ENCODE data around the gene RIPPLY3.
"Not testable (repeated sequence)": the region's sequence is repeated elsewhere in the genome, so short reads cannot be mapped to it uniquely, and the experiment has no call there.

RIPPLY3 gene

GRCh38 chr21:36995285-36995684, 11.2 kb upstream of the RIPPLY3 start:
- H3K9me3 ChIP-seq (ENCODE audit: control insufficient read depth, low read length); DNase-seq; H3K27ac ChIP-seq (ENCODE audit: insufficient read depth, low read length, poor library complexity, severe bottlenecking); H3K4me1 ChIP-seq (ENCODE audit: control insufficient read depth, insufficient read depth, low read length, poor library complexity, severe bottlenecking); H3K36me3 ChIP-seq (ENCODE audit: control insufficient read depth, insufficient read depth, low read length); H3K4me3 ChIP-seq (ENCODE audit: insufficient read depth, low read depth, low read length, poor library complexity, severe bottlenecking); H3K27me3 ChIP-seq (replicated peaks; ENCODE audit: control insufficient read depth, insufficient read depth, low read length, poor library complexity, severe bottlenecking): not testable (repeated sequence)

- Histone ChIP-seq H3K27me3 (replicated peaks; ENCODE audit: control insufficient read depth, insufficient read depth, low read length, poor library complexity, severe bottlenecking) (no peaks in the 10 kb centered on the region), H3K4me1 (ENCODE audit: control insufficient read depth, insufficient read depth, low read length, poor library complexity, severe bottlenecking) (no peaks in the 10 kb centered on the region), H3K4me3 (ENCODE audit: insufficient read depth, low read depth, low read length, poor library complexity, severe bottlenecking) (no peak overlapping the region), H3K27ac (ENCODE audit: insufficient read depth, low read length, poor library complexity, severe bottlenecking) (no peak overlapping the region), H3K36me3 (ENCODE audit: control insufficient read depth, insufficient read depth, low read length) (no peaks in the 10 kb centered on the region), H3K9me3 (ENCODE audit: control insufficient read depth, low read length) (no peaks in the 10 kb centered on the region)
- no peak for DNase-seq
Measured at GRCh38 chr21:36999131-36999898, 7.2 kb upstream of the RIPPLY3 start.

- Histone ChIP-seq H3K27ac (ENCODE audit: insufficient read depth, low read length, poor library complexity, severe bottlenecking) (no peak overlapping the region), H3K36me3 (ENCODE audit: control insufficient read depth, insufficient read depth, low read length) (no peaks in the 10 kb centered on the region), H3K9me3 (ENCODE audit: control insufficient read depth, low read length) (no peaks in the 10 kb centered on the region), H3K27me3 (replicated peaks; ENCODE audit: control insufficient read depth, insufficient read depth, low read length, poor library complexity, severe bottlenecking) (no peaks in the 10 kb centered on the region), H3K4me3 (ENCODE audit: insufficient read depth, low read depth, low read length, poor library complexity, severe bottlenecking) (no peak overlapping the region), H3K4me1 (ENCODE audit: control insufficient read depth, insufficient read depth, low read length, poor library complexity, severe bottlenecking) (no peaks in the 10 kb centered on the region)
- no peak for DNase-seq
Measured at GRCh38 chr21:37000381-37000780, 6.1 kb upstream of the RIPPLY3 start.

- no peaks in the 10 kb centered on the region for H3K27me3 ChIP-seq (replicated peaks; ENCODE audit: control insufficient read depth, insufficient read depth, low read length, poor library complexity, severe bottlenecking)
- peaks cover 5% of the 10 kb centered on the region for H3K4me1 ChIP-seq (ENCODE audit: control insufficient read depth, insufficient read depth, low read length, poor library complexity, severe bottlenecking)
- H3K36me3 ChIP-seq (ENCODE audit: control insufficient read depth, insufficient read depth, low read length), result no peaks in the 10 kb centered on the region
- no peak overlapping the region for H3K27ac ChIP-seq (ENCODE audit: insufficient read depth, low read length, poor library complexity, severe bottlenecking)
- no peak for DNase-seq
- H3K4me3 ChIP-seq (ENCODE audit: insufficient read depth, low read depth, low read length, poor library complexity, severe bottlenecking), result no peak overlapping the region
- H3K9me3 ChIP-seq (ENCODE audit: control insufficient read depth, low read length), result no peaks in the 10 kb centered on the region
Measured at GRCh38 chr21:37001441-37001840, 5.1 kb upstream of the RIPPLY3 start.

GRCh38 chr21:37002851-37003250, 3.7 kb upstream of the RIPPLY3 start:
- H3K36me3 ChIP-seq (ENCODE audit: control insufficient read depth, insufficient read depth, low read length); DNase-seq; H3K27ac ChIP-seq (ENCODE audit: insufficient read depth, low read length, poor library complexity, severe bottlenecking); H3K27me3 ChIP-seq (replicated peaks; ENCODE audit: control insufficient read depth, insufficient read depth, low read length, poor library complexity, severe bottlenecking); H3K4me3 ChIP-seq (ENCODE audit: insufficient read depth, low read depth, low read length, poor library complexity, severe bottlenecking); H3K9me3 ChIP-seq (ENCODE audit: control insufficient read depth, low read length); H3K4me1 ChIP-seq (ENCODE audit: control insufficient read depth, insufficient read depth, low read length, poor library complexity, severe bottlenecking): not testable (repeated sequence)

GRCh38 chr21:37003917-37004316, 2.6 kb upstream of the RIPPLY3 start:
- H3K27me3 ChIP-seq (replicated peaks; ENCODE audit: control insufficient read depth, insufficient read depth, low read length, poor library complexity, severe bottlenecking); H3K9me3 ChIP-seq (ENCODE audit: control insufficient read depth, low read length); H3K27ac ChIP-seq (ENCODE audit: insufficient read depth, low read length, poor library complexity, severe bottlenecking); H3K4me3 ChIP-seq (ENCODE audit: insufficient read depth, low read depth, low read length, poor library complexity, severe bottlenecking); DNase-seq; H3K36me3 ChIP-seq (ENCODE audit: control insufficient read depth, insufficient read depth, low read length); H3K4me1 ChIP-seq (ENCODE audit: control insufficient read depth, insufficient read depth, low read length, poor library complexity, severe bottlenecking): not testable (repeated sequence)

- H3K9me3 ChIP-seq (ENCODE audit: control insufficient read depth, low read length), result no peaks in the 10 kb centered on the region
- H3K27me3 ChIP-seq (replicated peaks; ENCODE audit: control insufficient read depth, insufficient read depth, low read length, poor library complexity, severe bottlenecking), result peaks cover 3% of the 10 kb centered on the region
- H3K36me3 ChIP-seq (ENCODE audit: control insufficient read depth, insufficient read depth, low read length), result no peaks in the 10 kb centered on the region
- H3K27ac ChIP-seq (ENCODE audit: insufficient read depth, low read length, poor library complexity, severe bottlenecking), result no peak overlapping the region
- DNase-seq, result no peak
- H3K4me1 ChIP-seq (ENCODE audit: control insufficient read depth, insufficient read depth, low read length, poor library complexity, severe bottlenecking), result peaks cover 13% of the 10 kb centered on the region
- peak overlapping the region; percentile 61 for H3K4me3 ChIP-seq (ENCODE audit: insufficient read depth, low read depth, low read length, poor library complexity, severe bottlenecking)
Measured at GRCh38 chr21:37005548-37006485, 685 bp upstream of the RIPPLY3 start.

- H3K27ac ChIP-seq (ENCODE audit: insufficient read depth, low read length, poor library complexity, severe bottlenecking), result no peak overlapping the region
- H3K4me3 ChIP-seq (ENCODE audit: insufficient read depth, low read depth, low read length, poor library complexity, severe bottlenecking), result no peak overlapping the region
- DNase-seq, result no peak
- no peaks in the 10 kb centered on the region for H3K36me3 ChIP-seq (ENCODE audit: control insufficient read depth, insufficient read depth, low read length)
- peaks cover 13% of the 10 kb centered on the region for H3K4me1 ChIP-seq (ENCODE audit: control insufficient read depth, insufficient read depth, low read length, poor library complexity, severe bottlenecking)
- H3K9me3 ChIP-seq (ENCODE audit: control insufficient read depth, low read length), result no peaks in the 10 kb centered on the region
- peaks cover 3% of the 10 kb centered on the region for H3K27me3 ChIP-seq (replicated peaks; ENCODE audit: control insufficient read depth, insufficient read depth, low read length, poor library complexity, severe bottlenecking)
Measured at GRCh38 chr21:37008724-37009123, 2.2 kb downstream of the RIPPLY3 start.

GRCh38 chr21:37009740-37010341, 3.3 kb downstream of the RIPPLY3 start:
- H3K4me1 ChIP-seq (ENCODE audit: control insufficient read depth, insufficient read depth, low read length, poor library complexity, severe bottlenecking), result peaks cover 13% of the 10 kb centered on the region
- peak; percentile 42 to 60 (median 50) for DNase-seq
- no peaks in the 10 kb centered on the region for H3K9me3 ChIP-seq (ENCODE audit: control insufficient read depth, low read length)
- peaks cover 3% of the 10 kb centered on the region for H3K27me3 ChIP-seq (replicated peaks; ENCODE audit: control insufficient read depth, insufficient read depth, low read length, poor library complexity, severe bottlenecking)
- H3K27ac ChIP-seq (ENCODE audit: insufficient read depth, low read length, poor library complexity, severe bottlenecking), result no peak overlapping the region
- no peaks in the 10 kb centered on the region for H3K36me3 ChIP-seq (ENCODE audit: control insufficient read depth, insufficient read depth, low read length)
- H3K4me3 ChIP-seq (ENCODE audit: insufficient read depth, low read depth, low read length, poor library complexity, severe bottlenecking), result peak overlapping the region; percentile 23

Data from effector memory CD4-positive, alpha-beta T cell (primary cell).